ENCODE results near the gene BRSK1. TPM values are rescaled to one million over a fixed set of nuclear protein-coding genes. Genes with fewer than 3 reads are reported as not detected.

BRSK1 gene
- polyA plus RNA-seq, 3 donors: not detected

DNA sequence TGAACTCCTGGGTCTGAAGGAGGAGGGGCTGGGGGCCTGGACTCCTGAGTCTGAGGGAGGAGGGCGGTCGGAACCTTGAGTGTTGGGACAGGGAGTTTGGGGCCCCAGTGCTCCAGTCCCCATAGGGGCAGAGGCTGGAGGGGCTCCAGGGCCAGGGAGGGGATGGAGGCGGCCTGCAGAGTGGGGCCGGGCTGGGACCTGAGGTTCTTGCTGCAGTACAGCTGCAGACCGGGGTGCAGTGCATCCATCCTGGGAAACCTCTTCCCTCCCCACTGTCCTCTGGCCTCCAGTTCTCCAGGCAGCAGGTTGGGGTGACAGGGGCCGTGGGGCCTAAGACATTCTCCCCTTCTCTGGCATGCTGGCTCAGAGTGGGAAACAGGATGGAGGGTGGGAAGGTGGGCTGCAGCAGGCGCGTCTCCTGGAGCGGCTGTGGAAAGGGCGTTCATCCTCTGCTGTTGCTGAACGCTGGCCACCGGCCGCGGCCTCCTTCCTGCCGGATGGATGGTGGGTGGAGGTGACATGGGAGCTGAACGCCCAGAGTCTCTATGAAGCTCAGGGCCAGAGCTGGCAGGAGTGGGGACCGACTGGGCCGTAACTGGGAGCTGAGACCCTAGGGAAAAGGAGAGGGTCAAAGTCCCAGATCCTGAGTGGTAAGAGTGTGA lies 1.6 kb downstream of the BRSK1 start:
- Histone ChIP-seq H3K36me3 (replicated peaks in 1 of 2; ENCODE audit: control insufficient read depth in 1 of 2, insufficient read depth in 2 of 2, low read length in 2 of 2) (no peaks in the 10 kb centered on the region), H3K4me2 (replicated peaks; ENCODE audit: extremely low read depth, low read length, poor library complexity, severe bottlenecking) (no peak overlapping the region), H2AFZ (ENCODE audit: insufficient read depth, low read depth, low read length, poor library complexity, severe bottlenecking) (no peak overlapping the region), H4K20me1 (ENCODE audit: insufficient read depth, low read length) (no peaks in the 10 kb centered on the region), H3K79me2 (ENCODE audit: insufficient read depth, low read length) (no peaks in the 10 kb centered on the region), H3K9ac (ENCODE audit: insufficient read depth, low read length, poor library complexity, severe bottlenecking) (peak overlapping the region; percentile 4), H3K9me3 (replicated peaks in 1 of 2; ENCODE audit: control insufficient read depth in 1 of 2, insufficient read depth in 1 of 2, low read length in 2 of 2) (no peaks in the 10 kb centered on the region), H3K27me3 (ENCODE audit: control insufficient read depth in 2 of 2, insufficient read depth in 2 of 2, low read length in 2 of 2) (peaks cover 0 to 8% of the 10 kb centered on the region in 2 donors), H3K4me1 (ENCODE audit: control insufficient read depth in 1 of 2, insufficient read depth in 2 of 2, low read length in 2 of 2) (peaks cover 5 to 6% of the 10 kb centered on the region in 2 donors), H3K27ac (ENCODE audit: low read depth in 1 of 2, low read length in 2 of 2) (no peak overlapping the region), H3K4me3 (replicated peaks in 1 of 3; ENCODE audit: low read depth in 2 of 3, low read length in 3 of 3) (no peak overlapping the region)
- WGBS (ENCODE audit: insufficient coverage): 82% methylated on average over 15 of the region's 18 CpGs
- DNase-seq: no peak
- no peak overlapping the region for H3K4me3 Mint-ChIP-seq
- intact Hi-C loops (cut with micrococcal nuclease): loop anchor here in 1 of 2 donors (5.0 kb wide), 1 partner anchor 33 kb away; no protein-coding TSS in a partner anchor
- H3K36me3 Mint-ChIP-seq: no peaks in the 10 kb centered on the region
- no peak overlapping the region for H3K27ac Mint-ChIP-seq
- peaks cover 0 to 5% (median 0%) of the 10 kb centered on the region in 7 donors for H3K9me3 Mint-ChIP-seq
- H3K27me3 Mint-ChIP-seq (ENCODE audit: low read depth in 3 of 3): peaks cover 16 to 25% (median 19%) of the 10 kb centered on the region in 3 donors
- peaks cover 11% of the 10 kb centered on the region for H3K4me1 Mint-ChIP-seq
- TF ChIP-seq, protein P1, sequence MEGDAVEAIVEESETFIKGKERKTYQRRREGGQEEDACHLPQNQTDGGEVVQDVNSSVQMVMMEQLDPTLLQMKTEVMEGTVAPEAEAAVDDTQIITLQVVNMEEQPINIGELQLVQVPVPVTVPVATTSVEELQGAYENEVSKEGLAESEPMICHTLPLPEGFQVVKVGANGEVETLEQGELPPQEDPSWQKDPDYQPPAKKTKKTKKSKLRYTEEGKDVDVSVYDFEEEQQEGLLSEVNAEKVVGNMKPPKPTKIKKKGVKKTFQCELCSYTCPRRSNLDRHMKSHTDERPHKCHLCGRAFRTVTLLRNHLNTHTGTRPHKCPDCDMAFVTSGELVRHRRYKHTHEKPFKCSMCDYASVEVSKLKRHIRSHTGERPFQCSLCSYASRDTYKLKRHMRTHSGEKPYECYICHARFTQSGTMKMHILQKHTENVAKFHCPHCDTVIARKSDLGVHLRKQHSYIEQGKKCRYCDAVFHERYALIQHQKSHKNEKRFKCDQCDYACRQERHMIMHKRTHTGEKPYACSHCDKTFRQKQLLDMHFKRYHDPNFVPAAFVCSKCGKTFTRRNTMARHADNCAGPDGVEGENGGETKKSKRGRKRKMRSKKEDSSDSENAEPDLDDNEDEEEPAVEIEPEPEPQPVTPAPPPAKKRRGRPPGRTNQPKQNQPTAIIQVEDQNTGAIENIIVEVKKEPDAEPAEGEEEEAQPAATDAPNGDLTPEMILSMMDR (IDR thresholded peaks at IDR 0.05): no peak

DNA sequence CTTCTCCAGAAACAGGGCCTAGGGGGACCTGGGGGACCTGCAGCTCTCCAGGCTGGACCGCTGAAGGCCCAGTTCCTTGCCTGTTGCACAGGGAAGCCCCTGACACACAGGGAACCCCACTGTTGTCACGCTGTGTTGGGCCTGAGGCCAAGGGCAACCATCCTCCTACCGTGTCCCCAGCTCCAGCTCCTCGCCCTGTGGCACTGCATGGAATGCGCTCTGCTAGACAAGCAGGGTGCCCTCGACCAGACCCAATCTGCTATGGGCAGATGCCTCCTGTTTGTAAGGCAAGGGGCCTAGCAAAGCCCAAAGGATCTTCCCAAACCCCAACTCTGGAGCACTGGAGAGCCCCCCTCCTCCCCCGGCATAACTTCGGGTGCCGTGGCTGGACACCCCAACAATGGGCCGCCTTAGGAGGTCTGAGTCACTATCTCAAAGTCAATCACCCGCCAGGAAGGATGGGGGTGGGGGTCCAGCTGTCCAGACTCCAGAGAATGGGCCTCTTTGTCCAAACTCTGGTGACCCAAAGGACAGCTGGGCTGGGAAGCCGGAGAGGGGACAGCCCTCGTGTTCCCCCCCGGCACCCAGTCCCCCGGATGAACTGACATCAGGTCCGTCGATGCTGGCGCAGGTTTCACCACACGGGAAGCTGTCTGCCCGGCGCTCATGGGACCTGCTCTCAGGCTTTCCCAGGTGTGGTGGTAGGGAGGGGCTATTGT lies 3.7 kb downstream of the BRSK1 start:
- Mint-ChIP-seq H3K27me3 (ENCODE audit: low read depth in 3 of 3) (peaks cover 16 to 25% (median 19%) of the 10 kb centered on the region in 3 donors), H3K36me3 (no peaks in the 10 kb centered on the region), H3K9me3 (peaks cover 0 to 5% (median 0%) of the 10 kb centered on the region in 7 donors), H3K4me3 (no peak overlapping the region), H3K4me1 (no peaks in the 10 kb centered on the region), H3K27ac (no peak overlapping the region)
- intact Hi-C loops (cut with micrococcal nuclease): loop anchor here in 1 of 2 donors (5.0 kb wide), 1 partner anchor 35 kb away; no protein-coding TSS in a partner anchor
- H3K36me3 ChIP-seq (replicated peaks in 1 of 2; ENCODE audit: control insufficient read depth in 1 of 2, insufficient read depth in 2 of 2, low read length in 2 of 2): no peaks in the 10 kb centered on the region
- no peak overlapping the region for H2AFZ ChIP-seq (ENCODE audit: insufficient read depth, low read depth, low read length, poor library complexity, severe bottlenecking)
- H3K9me3 ChIP-seq (replicated peaks in 1 of 2; ENCODE audit: control insufficient read depth in 1 of 2, insufficient read depth in 1 of 2, low read length in 2 of 2): no peaks in the 10 kb centered on the region
- H3K27me3 ChIP-seq (ENCODE audit: control insufficient read depth in 2 of 2, insufficient read depth in 2 of 2, low read length in 2 of 2): peaks cover 0 to 8% of the 10 kb centered on the region in 2 donors
- no peak for DNase-seq
- no peaks in the 10 kb centered on the region for H3K4me1 ChIP-seq (ENCODE audit: control insufficient read depth in 1 of 2, insufficient read depth in 2 of 2, low read length in 2 of 2)
- 95% methylated on average over 18 of the region's 21 CpGs for WGBS (ENCODE audit: insufficient coverage)
- no peaks in the 10 kb centered on the region for H4K20me1 ChIP-seq (ENCODE audit: insufficient read depth, low read length)
- TF ChIP-seq, protein P1 (IDR thresholded peaks at IDR 0.05): no peak
- H3K27ac ChIP-seq (ENCODE audit: low read depth in 1 of 2, low read length in 2 of 2): no peak overlapping the region
- no peak overlapping the region for H3K4me2 ChIP-seq (replicated peaks; ENCODE audit: extremely low read depth, low read length, poor library complexity, severe bottlenecking)
- no peaks in the 10 kb centered on the region for H3K79me2 ChIP-seq (ENCODE audit: insufficient read depth, low read length)
- H3K9ac ChIP-seq (ENCODE audit: insufficient read depth, low read length, poor library complexity, severe bottlenecking): no peak overlapping the region
- no peak overlapping the region for H3K4me3 ChIP-seq (replicated peaks in 1 of 3; ENCODE audit: low read depth in 2 of 3, low read length in 3 of 3)
